Stimulated activated memory B cell treated with anti-CD40 and anti-IgM and Interleukin-4, amounts not matched to agents 10 μg/mL and 1 μg/mL and 100 μg/mL, for 72 hours (primary cell): Measurements from ENCODE around the gene TK2.
"Not testable (repeated sequence)": the region's sequence is repeated elsewhere in the genome, so short reads cannot be mapped to it uniquely, and the experiment has no call there.

ENCODE experiments used
- ATAC-seq: fragments of 150-1000 bp; cut with Tn5 transposase; 2 replicates; pipeline ENCODE4 v1.10.0; 2021
- H3K27ac Mint-ChIP-seq: one replicate; pipeline ENCODE4 v1.8.0; 2022; ENCODE audit warnings: mild to moderate bottlenecking, mixed read lengths
- H3K27me3 Mint-ChIP-seq: one replicate; pipeline ENCODE4 v1.8.0; 2022; ENCODE audit warnings: mixed read lengths
- H3K36me3 Mint-ChIP-seq: one replicate; pipeline ENCODE4 v1.8.0; 2022; ENCODE audit warnings: mixed read lengths
- H3K4me1 Mint-ChIP-seq: one replicate; pipeline ENCODE4 v1.8.0; 2022; ENCODE audit warnings: mixed read lengths
- H3K4me3 Mint-ChIP-seq: one replicate; pipeline ENCODE4 v1.8.0; 2022; ENCODE audit warnings: mild to moderate bottlenecking, moderate library complexity, mixed read lengths
- H3K9me3 Mint-ChIP-seq: one replicate; pipeline ENCODE4 v1.8.0; 2022; ENCODE audit warnings: mixed read lengths

Gene TK2

DNA sequence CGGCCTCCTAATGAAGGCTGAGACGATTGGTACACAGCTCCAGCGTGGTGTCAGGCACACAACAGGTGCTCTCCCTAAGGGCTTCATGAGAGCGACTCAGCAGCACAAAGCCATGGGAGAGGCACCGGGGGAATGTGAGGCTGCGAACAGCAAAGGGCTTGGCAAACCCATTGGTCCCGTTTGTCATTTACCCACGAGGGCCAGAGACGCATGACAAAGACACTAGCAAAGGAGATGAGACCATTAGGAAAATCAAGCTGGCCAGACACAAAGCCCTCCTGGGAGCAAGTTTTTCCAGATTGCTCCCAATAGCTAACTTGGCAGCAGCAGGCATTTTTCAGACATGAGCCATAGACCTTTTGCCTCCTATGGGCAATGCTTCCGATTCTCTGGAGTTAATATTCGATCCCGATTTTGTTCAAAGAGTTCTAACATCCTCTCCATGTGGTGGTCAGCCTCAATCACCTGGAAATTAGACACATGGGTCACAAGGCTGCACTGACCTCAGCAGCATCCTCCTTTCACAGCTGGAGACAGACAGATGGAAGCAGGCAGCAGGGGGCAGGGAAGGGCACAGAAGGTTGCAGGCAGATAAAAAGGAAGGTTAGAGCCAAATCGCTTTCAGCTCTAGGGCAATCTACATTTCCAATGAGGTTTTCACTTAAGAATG is 38.2 kb downstream of the TK2 start:
- H3K27ac Mint-ChIP-seq: no peak overlapping the region
- peaks cover 39% of the 10 kb centered on the region for H3K4me1 Mint-ChIP-seq
- no peak overlapping the region for H3K4me3 Mint-ChIP-seq
- ATAC-seq: no peak
- H3K9me3 Mint-ChIP-seq: no peaks in the 10 kb centered on the region
- no peaks in the 10 kb centered on the region for H3K27me3 Mint-ChIP-seq
- H3K36me3 Mint-ChIP-seq: no peaks in the 10 kb centered on the region

DNA sequence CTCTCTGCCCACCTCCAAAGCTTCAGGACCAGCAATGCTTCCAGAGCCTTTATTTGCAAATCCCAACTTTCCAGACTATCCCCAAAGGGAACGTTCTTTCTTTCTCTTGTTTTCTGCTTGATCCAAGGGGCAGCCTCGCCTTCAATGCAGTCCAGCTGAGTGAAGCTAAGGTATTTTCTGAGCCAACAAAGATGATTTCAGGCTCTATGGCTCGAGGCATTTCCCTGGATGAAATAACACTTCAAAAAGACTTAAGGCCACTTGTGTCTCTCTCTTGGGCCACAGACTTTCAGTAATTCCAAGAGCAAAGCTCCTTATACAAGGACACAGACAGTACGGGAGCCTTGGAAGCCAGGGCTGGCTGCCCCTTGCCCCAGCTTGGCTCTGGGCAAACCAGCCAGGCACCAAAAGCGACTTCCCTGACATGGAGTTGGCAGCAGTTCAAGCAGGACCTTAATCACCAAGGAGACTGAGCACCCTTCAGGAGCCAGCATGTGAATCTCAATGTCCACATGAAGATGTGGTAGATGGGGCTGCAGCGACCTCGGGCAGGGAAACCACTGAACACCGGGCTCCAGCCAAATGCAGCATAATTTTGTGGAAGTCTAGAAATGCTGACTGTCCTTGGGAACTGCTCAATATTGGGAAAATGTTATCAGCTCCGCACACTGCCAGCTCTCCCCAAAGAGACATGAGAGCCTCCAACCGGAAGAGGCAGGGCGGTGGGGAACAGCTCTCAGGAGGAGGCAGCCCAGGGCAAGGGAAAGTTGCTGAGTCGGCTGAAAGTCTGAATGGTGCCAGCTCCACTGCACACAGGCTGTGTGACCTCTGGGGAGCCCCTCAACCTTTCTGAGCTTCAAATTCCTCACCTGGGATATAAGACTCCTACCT is 39.0 kb downstream of the TK2 start:
- no peak for ATAC-seq
- Mint-ChIP-seq H3K27ac (no peak overlapping the region), H3K4me1 (peaks cover 31% of the 10 kb centered on the region), H3K4me3 (no peak overlapping the region), H3K36me3 (no peaks in the 10 kb centered on the region), H3K9me3 (no peaks in the 10 kb centered on the region), H3K27me3 (no peaks in the 10 kb centered on the region)

DNA sequence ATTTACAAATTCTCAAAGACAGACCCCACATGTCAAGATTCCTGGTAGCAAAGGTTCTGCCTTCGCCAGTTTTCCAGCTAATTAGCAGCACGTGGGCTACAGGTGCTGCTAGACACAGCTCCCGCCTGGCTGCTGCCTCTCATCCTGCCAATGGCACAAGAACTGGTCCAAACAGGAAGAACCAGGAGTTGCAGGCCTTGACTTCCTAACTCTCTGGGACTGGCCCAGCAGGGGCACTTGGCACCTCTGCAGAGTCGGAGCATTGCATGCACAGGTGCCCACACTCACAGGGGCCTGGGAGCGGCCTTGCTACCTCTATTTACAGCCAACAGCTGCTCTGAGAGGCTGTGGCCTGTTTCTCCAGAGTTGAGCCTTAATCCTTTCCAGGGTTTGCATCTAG is 39.6 kb downstream of the TK2 start:
- ATAC-seq: no peak
- Mint-ChIP-seq H3K27ac (no peak overlapping the region), H3K9me3 (no peaks in the 10 kb centered on the region), H3K27me3 (no peaks in the 10 kb centered on the region), H3K36me3 (no peaks in the 10 kb centered on the region), H3K4me3 (no peak overlapping the region), H3K4me1 (peaks cover 30% of the 10 kb centered on the region)

DNA sequence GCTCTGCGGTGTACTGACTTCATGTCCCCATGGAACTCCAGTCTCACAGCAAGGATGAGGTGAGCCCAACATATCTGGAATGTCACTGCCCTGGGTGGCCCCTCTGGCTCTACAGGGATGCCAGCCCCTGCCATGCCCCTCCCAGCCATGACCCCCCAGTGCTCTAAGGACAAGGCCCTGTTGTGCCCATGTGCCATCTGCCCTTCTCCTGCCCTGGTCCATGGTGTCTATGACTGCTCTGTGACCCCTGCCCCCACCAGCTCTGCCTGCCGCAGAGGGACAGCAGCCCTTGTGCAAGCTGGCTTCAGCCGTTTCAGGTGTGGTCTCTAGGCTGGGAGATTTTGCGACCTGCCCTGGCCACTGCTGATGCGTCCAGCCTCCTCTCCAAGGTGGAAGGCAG is 40.3 kb downstream of the TK2 start:
- H3K27me3 Mint-ChIP-seq: no peaks in the 10 kb centered on the region
- H3K4me3 Mint-ChIP-seq: no peak overlapping the region
- H3K4me1 Mint-ChIP-seq: peaks cover 28% of the 10 kb centered on the region
- ATAC-seq: no peak
- no peak overlapping the region for H3K27ac Mint-ChIP-seq
- H3K9me3 Mint-ChIP-seq: no peaks in the 10 kb centered on the region
- no peaks in the 10 kb centered on the region for H3K36me3 Mint-ChIP-seq

DNA sequence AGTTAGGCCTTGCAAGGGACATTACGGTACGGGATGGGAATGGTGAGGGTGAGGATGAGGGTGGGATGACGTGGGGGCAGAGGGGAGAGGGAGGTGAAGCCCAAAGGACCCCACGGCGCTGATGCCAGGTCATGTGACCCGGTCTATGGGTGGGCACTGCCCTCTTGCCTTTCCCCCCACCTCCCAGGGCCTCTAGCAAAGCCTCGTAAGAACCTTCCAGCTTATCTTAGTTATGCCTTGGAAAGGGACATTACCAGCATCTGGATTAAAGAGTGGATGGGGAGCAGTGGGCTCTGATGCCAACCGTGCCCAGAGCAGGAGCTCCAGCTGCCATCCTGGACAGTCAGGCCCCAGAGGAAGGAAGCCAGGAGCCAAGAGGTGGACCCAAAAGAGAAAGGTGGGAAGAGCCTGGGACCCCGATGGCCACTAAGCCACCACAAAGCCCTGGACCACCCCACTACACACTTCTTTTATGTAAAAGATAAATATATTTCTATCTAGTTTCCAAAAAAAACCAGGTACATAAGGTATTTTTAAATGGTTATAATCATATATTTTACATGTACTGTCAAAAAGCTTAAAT is 40.9 kb downstream of the TK2 start:
- no peak for ATAC-seq

DNA sequence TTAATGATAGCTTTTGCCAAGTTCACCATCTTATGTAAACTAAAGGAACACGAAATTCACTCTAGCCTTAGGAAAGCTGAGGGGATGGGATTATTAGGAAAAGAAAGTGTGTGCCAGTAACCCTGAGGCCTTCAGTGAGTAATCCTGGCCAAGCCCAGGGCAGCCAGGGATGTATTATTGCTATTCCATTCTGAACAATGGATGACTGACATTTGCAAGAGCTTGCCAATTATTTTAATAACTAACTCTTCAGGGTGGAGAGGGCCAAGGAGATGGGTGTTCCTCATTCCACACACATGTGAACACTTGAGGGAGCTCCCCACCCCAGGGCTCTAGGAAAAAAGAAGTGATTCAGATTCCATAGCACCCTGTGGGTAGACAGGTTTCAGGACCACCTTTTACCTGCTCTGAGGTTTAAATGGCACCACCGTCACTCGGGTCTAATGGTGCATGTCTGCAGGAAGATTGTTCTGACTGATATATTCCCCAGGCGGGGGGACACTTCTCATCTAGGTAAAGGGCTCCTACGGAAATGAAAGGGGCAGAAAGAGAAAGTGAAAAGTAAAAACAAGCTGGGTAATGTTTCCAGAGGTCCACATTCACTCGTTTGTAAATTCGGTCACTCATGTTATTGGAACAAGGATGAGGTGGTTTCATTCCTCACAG is 41.5 kb downstream of the TK2 start:
- peak; percentile 94 for ATAC-seq
- peak overlapping the region; percentile 4 for H3K4me3 Mint-ChIP-seq
- H3K27me3 Mint-ChIP-seq: no peaks in the 10 kb centered on the region
- peak overlapping the region; percentile 50 for H3K27ac Mint-ChIP-seq
- no peaks in the 10 kb centered on the region for H3K9me3 Mint-ChIP-seq
- peaks cover 28% of the 10 kb centered on the region for H3K4me1 Mint-ChIP-seq
- no peaks in the 10 kb centered on the region for H3K36me3 Mint-ChIP-seq

More for the DNA sequence above, 40.9 kb downstream of the TK2 start:
- Mint-ChIP-seq H3K27ac (peak overlapping the region; percentile 50), H3K27me3 (no peaks in the 10 kb centered on the region), H3K9me3 (no peaks in the 10 kb centered on the region), H3K36me3 (no peaks in the 10 kb centered on the region), H3K4me1 (peaks cover 28% of the 10 kb centered on the region), H3K4me3 (peak overlapping the region; percentile 4)

DNA sequence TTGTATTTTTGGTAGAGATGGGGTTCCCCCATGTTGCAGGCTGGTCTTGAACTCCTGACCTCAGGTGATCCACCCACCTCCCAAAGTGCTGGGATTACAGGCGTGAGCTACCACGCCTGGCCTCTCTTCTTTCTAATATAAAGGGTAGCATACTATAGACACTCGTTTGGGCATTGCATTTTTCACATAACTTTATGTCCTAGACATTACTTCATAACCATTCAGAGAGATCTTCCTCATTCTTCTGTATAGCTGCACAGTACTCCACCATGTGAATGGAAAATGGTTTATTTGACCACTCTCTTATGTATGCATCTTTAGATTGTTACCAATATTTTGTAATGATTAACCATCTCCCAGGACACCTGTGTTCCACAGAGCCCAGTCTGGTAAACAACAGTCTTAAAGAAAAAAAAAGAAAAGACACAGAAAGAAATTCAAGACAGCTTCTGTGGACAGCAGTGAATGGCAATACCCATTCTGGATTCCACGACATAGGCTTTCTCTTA is 42.1 kb downstream of the TK2 start:
- Mint-ChIP-seq H3K9me3 (no peaks in the 10 kb centered on the region), H3K36me3 (no peaks in the 10 kb centered on the region), H3K4me3 (no peak overlapping the region), H3K27me3 (no peaks in the 10 kb centered on the region), H3K4me1 (peaks cover 28% of the 10 kb centered on the region), H3K27ac (no peak overlapping the region)
- no peak for ATAC-seq

DNA sequence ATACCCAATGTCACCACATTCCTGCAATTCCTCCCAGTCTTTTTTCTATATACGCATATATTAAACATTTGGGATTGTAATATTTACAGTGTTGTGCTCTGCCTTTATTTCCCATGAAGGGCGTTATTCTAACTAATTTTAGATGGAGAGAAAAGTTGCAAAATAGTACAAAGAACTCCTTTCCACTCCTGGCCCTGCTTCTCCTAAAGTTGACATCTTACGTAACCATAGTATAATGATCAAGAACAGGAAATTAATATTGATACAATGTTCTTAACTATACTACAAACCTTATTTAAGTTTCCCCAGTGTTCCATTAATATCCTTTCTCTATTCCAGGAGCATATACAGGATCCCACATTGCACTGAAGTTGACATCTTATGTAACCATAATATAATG is 46.3 kb downstream of the TK2 start:
- no peak overlapping the region for H3K27ac Mint-ChIP-seq
- H3K4me1 Mint-ChIP-seq: peaks cover 23% of the 10 kb centered on the region
- H3K36me3 Mint-ChIP-seq: no peaks in the 10 kb centered on the region
- ATAC-seq: no peak
- H3K9me3 Mint-ChIP-seq: no peaks in the 10 kb centered on the region
- no peak overlapping the region for H3K4me3 Mint-ChIP-seq
- no peaks in the 10 kb centered on the region for H3K27me3 Mint-ChIP-seq

DNA sequence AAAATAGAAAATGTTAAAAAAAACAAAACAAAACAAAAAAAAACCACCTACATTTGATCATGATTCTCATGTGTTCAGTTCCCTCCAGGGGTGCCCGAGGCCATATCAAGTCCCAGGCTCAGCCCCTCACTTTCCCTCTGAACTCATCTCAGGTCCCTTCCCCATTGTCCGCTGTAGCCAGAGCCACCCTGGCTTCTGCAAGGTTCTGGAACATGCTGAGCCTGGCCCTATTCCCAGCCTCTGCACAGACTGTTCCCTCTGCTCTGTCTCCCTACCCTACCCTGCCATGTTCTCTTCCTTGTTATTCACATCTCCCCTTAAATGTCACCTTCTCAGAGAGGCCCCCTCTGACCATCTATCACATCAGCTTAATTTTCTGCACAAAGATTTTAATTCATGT is 46.9 kb downstream of the TK2 start:
- no peak for ATAC-seq
- Mint-ChIP-seq H3K36me3 (no peaks in the 10 kb centered on the region), H3K9me3 (no peaks in the 10 kb centered on the region), H3K4me3 (no peak overlapping the region), H3K27me3 (no peaks in the 10 kb centered on the region), H3K4me1 (peaks cover 17% of the 10 kb centered on the region), H3K27ac (no peak overlapping the region)

DNA sequence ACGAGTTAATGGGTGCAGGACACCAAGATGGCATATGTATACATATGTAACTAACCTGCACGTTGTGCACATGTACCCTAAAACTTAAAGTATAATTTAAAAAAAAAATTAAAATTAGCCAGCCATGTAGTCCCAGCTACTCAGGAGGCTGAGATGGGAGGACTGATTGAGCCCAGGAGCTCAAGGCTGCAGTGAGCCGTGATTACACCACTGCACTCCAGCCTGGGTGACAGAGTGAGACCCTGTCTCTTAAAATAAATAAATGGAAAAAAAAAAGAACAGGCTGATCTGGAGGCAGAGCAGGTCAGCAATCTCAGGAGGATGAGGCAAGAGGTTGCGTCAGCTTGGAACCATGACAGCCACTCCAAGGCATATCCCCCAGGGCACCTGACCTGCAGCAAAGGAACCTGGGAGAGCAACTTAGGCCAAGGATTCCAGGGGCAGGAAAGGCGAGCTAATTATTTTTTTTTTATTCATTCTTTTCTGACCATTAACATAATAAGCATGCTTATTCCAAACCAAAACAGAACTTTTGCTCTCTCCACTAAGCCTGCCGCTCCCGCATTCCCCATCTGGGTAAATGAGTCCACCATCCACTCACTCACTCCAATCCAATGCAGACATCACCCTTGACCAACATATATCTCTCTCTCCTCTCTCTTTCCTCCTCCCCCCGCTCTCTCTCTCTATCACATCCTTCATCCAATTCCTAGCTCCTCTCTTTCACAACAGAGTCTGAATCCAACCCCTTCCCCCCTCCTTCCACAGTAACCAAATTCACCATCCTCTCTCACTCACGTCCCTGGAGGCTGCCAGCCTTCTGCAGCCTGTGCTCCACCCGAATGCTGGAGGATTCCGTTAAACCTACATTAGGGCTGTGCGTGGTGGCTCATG is 47.7 kb downstream of the TK2 start:
- no peaks in the 10 kb centered on the region for H3K9me3 Mint-ChIP-seq
- ATAC-seq: no peak
- H3K4me3 Mint-ChIP-seq: no peak overlapping the region
- H3K27me3 Mint-ChIP-seq: no peaks in the 10 kb centered on the region
- no peak overlapping the region for H3K27ac Mint-ChIP-seq
- no peaks in the 10 kb centered on the region for H3K36me3 Mint-ChIP-seq
- H3K4me1 Mint-ChIP-seq: peaks cover 10% of the 10 kb centered on the region

DNA sequence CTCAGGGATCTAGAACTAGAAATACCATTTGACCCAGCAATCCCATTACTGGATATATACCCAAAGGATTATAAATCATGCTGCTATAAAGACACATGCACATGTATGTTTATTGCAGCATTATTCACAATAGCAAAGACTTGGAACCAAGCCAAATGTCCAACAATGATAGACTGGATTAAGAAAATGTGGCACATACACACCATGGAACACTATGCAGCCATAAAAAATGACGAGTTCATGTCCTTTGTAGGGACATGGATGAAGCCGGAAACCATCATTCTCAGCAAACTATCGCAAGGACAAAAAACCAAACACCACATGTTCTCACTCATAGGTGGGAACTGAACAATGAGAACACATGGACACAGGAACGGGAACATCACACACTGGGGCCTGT is 48.4 kb downstream of the TK2 start:
- H3K36me3 Mint-ChIP-seq, H3K4me3 Mint-ChIP-seq, H3K27me3 Mint-ChIP-seq, ATAC-seq, H3K4me1 Mint-ChIP-seq, H3K9me3 Mint-ChIP-seq, H3K27ac Mint-ChIP-seq: not testable (repeated sequence)

DNA sequence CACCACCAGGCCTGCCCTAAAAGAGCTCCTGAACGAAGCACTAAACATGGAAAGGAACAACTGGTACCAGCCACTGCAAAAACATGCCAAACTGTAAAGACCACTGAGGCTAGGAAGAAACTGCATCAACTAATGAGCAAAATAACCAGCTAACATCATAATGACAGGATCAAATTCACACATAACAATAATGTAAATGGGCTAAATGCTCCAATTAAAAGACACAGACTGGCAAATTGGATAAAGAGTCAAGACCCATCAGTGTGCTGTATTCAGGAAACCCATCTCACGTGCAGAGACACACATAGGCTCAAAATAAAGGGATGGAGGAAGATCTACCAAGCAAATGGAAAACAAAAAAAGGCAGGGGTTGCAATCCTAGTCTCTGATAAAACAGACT is 52.0 kb downstream of the TK2 start:
- not testable (repeated sequence) for H3K36me3 Mint-ChIP-seq, ATAC-seq, H3K9me3 Mint-ChIP-seq, H3K4me3 Mint-ChIP-seq, H3K27ac Mint-ChIP-seq, H3K4me1 Mint-ChIP-seq
- H3K27me3 Mint-ChIP-seq: peaks cover 24% of the 10 kb centered on the region

DNA sequence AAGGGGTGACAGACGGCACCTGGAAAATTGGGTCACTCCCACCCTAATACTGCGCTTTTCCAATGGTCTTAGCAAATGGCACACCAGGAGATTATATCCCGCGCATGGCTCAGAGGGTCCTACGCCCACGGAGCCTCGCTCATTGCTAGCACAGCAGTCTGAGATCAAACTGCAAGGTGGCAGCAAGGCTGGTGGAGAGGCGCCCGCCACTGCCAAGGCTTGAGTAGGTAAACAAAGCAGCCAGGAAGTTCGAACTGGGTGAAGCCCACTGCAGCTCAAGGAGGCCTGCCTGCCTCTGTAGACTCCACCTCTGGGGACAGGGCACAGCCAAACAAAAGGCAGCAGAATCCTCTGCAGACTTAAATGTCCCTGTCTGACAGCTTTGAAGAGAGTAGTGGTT is 53.7 kb downstream of the TK2 start:
- H3K4me3 Mint-ChIP-seq: not testable (repeated sequence)

DNA sequence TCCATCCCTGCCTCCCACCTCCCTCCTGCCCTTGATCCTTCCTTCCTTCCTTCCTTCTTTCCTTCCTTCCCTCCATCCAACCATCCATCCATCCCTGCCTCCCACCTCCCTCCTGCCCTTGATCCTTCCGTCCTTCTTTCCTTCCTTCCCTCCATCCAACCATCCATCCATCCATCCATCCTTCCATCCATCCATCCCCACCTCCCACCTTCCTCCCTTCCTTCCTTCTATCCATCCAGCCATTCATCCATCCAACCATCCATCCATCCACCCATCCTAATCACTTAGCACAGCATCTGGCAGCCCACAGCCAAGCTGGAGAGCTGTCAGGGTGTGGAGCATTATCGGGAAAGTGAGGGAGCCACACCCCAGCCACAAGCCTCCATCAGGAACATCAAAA is 54.5 kb downstream of the TK2 start:
- Mint-ChIP-seq H3K4me1 (peaks cover 11% of the 10 kb centered on the region), H3K4me3 (no peak overlapping the region), H3K36me3 (no peaks in the 10 kb centered on the region), H3K27me3 (peaks cover 27% of the 10 kb centered on the region), H3K9me3 (peaks cover 3% of the 10 kb centered on the region), H3K27ac (no peak overlapping the region)
- no peak for ATAC-seq

More for the DNA sequence above, 53.7 kb downstream of the TK2 start:
- not testable (repeated sequence) for H3K9me3 Mint-ChIP-seq, H3K36me3 Mint-ChIP-seq, H3K27ac Mint-ChIP-seq, H3K4me1 Mint-ChIP-seq, ATAC-seq
- peaks cover 27% of the 10 kb centered on the region for H3K27me3 Mint-ChIP-seq
